GM21529 (cell line): ENCODE results near the gene RITA1.

ENCODE experiments used
- ATAC-seq: cut with Tn5 transposase; IDR thresholded peaks from one replicate; pipeline ENCODE4 v1.9.1; 2021; ENCODE audit not compliant: unreplicated experiment

RITA1 gene

GRCh38 chr12:113173081-113173698 is 12.3 kb upstream of the RITA1 start:
- peak; percentile 60 for ATAC-seq

- peak; percentile 45 for ATAC-seq
Measured at GRCh38 chr12:113174461-113175384, 10.8 kb upstream of the RITA1 start.

DNA sequence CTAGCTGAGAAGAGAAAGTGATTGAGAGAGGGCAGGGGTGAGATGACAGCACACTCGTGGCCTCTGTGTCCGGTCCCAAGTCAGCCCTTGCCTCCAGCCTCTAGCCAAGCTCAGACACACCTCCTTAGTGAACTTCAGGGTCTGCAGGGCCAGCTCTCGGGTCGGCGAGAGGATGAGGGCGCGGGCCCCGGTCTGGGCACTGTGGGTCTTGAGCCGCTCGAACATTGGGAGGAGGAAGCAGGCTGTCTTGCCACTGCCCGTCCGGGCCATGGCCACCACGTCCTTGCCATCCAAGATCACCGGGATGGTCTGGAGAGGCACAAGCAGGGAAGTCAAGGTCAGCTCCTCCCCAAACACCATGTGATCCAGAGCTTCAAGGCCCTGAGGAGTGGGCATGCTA is 6.5 kb upstream of the RITA1 start:
- ATAC-seq, result no peak

DNA sequence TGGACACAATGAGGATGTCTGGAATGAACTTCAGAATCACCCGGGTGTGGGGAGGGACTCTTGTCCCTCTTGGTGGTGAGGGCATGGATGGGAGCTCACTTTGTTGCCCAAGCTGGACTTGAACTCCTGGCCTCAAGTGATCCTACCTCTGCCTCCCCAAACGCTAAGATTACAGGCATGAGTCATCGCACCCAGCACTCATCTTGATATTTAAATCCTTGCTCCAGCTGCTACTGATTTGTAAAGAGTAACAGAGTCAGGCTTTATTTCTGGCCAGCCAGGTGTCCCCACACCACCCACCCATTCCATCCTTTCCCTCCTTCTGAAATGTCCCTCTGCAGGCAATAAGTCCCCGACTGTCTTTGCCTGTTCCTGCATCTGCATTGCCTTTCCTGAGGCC is 5.2 kb upstream of the RITA1 start:
- no peak for ATAC-seq

DNA sequence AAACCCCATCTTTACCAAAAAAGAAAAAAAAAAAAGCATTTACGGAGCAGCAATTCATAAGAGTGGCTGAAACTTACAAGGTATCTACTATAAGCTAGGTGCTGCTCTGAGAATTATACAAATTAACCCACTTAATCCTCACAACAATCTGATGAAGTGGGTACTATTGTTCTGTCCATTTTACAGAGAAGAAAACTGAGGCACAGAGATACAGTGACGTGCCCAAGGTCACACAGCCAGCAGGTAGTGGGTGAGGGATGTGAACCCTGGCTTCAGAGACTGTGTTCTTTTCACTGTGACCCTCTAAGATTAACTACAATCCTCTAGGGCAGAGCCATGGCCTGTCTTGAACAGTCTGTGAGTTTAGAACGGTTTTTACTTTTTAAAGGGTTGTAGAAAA is 3.5 kb upstream of the RITA1 start:
- no peak for ATAC-seq

DNA sequence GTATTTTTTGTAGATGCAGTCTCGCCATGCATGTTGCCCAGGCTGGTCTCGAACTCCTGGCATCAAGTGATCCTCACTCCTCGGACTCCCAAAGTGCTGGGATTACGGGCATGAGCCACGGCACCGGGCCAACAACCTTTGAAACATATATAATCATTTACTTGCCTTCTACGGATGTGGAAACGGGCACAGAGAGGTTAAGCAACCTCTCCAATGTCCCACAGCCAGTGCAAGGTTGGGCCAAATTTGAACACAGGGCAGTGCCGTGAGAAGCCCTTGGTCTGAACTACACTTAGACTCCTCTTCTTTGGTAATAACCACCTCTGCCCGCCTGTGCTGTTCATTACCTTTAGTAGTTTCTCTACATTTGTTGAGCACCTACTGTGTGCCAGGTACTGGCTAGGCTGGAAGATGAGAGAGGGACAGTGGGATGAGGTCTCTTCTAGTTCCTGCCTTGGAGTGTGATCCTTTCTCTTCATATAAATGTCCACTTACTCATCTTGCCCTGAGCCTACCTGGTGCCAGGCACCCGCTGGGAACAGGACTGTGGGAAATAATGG is 2.4 kb upstream of the RITA1 start:
- no peak for ATAC-seq

GRCh38 chr12:113184098-113184899 is 1.2 kb upstream of the RITA1 start:
- ATAC-seq, result peak; percentile 50

DNA sequence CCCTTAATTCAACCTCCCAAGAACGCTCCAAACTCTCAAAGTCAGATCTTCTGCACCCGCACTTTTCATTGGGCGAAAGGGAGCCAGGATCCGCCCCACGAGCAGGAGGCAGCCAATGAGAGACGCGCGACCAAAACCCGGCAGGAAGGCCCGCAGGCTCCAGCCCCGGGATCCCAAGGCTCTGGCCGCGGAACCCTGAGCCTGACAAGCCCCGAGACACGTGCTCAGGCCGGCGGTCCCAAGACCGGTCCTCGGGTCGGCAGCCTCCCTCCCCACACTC is 681 bp upstream of the RITA1 start:
- peak; percentile 81 for ATAC-seq

- ATAC-seq, result no peak
Measured at GRCh38 chr12:113186033-113186365, 478 bp downstream of the RITA1 start.

GRCh38 chr12:113186666-113187325 is 1.3 kb downstream of the RITA1 start:
- ATAC-seq, result no peak

GRCh38 chr12:113189361-113189760 is 3.8 kb downstream of the RITA1 start:
- no peak for ATAC-seq

DNA sequence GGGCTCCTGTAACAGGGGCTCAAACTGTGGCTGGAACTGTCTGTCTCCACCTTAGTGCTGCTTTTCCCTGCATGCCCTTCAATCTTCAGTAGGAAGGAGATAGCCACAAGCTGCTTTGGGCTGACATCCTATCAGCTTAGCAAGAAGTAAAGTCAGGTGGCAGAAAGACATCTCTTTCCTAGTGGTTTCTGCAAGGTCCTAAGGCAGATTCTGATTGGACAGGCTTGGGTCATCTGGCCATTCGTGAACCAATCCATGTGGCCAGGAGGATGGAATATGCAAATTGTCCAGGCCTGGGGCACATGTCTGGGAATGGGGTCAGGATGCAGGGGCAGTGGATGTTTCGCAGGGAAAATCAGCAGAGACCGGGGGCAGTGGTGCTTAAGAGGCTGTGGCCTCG is 5.2 kb downstream of the RITA1 start:
- no peak for ATAC-seq

DNA sequence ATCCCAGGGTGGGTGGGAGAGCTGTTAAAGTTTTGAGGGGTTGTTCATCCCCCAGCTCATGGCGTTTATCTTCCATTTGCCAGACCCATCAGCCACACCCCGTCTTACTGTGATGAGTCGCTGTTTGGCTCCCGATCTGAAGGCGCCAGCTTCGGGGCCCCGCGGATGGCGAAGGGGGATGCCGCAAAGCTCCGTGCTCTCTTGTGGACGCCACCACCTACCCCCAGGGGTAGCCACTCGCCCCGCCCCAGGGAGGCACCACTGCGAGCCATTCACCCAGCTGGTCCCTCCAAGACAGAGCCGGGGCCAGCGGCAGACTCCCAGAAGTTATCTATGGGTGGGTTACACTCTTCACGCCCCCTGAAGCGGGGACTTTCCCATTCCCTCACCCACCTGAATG is 5.7 kb downstream of the RITA1 start:
- no peak for ATAC-seq

DNA sequence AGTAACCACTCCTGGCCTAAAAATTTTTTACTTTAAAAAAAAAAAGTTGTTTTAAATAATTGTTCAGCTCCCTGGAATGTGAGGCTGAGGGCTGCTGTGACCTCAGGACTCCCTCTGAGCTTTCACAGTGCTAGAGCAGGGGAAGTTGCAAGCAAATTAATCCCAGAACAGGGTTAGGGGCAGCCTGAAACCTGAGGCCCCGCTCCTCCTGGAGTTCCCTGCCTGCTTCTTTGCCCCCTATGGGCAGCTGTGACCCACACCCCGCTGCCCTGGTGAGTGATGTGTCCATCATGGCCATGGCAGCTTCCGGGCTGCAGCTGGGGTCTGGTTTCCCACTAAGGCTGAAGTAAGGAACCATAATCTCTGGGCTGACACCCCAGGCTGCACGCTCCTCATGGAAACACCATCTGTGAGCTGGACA is 9.5 kb downstream of the RITA1 start:
- no peak for ATAC-seq

DNA sequence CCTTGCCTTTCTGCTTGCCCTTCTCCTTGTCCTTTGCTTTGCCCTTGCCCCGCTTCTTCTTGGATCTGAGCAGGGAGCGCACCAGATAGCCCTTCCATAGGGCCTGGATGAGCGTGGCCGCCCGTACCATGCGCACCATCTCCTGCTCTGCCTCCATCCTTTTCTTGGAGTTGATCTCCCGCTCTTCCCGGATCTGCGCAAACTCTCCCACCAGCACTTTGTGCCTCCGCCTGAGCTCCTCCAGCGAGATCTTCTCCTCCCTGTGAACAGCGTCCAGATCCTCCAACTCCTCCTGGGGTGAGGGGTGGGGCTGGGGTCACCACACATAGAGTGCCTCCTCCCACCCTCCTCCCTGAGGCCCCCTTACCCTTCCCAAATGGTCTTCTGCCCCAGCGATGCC is 10.1 kb downstream of the RITA1 start:
- no peak for ATAC-seq

DNA sequence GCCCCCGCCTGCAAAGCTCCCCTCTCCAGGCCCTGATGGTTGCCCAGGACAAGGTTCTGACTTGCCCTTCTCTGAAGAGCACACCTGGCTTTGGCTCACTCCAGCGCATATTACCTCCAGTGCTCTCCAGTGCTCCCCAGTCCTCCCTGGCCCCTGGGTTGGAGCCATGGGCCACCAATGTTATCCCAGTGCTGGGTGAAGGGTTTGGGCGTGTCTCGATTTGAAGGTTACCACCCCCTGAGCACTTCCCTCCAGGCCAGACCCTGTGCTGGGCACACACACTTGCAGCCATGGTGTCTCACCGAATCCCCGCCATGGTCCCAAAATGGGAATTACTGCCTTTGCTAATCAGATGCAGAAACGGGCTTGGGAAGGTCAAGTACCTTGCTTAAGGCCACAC is 11.1 kb downstream of the RITA1 start:
- ATAC-seq, result no peak

DNA sequence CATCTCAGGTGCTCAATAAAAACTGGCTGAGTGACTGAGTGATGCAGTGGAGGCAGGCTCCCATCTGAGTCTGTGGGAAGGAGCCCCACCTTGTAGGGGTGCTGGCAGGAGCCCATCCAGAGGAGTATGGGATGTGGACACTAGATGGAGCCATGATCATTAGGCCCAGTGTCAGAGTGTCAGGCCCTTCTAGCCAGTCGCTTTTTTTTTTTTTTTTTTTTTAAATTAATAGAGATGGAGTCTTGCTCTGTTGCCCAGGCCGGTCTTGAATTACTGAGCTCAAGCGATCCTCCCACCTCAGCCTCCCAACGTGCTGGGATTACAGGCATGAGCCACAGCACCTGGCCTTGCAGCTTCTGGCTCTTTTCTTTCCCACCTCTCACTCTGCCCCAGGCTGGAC is 11.5 kb downstream of the RITA1 start:
- peak; percentile 82 for ATAC-seq

- ATAC-seq, result no peak
Measured at GRCh38 chr12:113197518-113198077, 12.1 kb downstream of the RITA1 start.

- ATAC-seq, result no peak
Measured at GRCh38 chr12:113198296-113198695, 12.8 kb downstream of the RITA1 start.

DNA sequence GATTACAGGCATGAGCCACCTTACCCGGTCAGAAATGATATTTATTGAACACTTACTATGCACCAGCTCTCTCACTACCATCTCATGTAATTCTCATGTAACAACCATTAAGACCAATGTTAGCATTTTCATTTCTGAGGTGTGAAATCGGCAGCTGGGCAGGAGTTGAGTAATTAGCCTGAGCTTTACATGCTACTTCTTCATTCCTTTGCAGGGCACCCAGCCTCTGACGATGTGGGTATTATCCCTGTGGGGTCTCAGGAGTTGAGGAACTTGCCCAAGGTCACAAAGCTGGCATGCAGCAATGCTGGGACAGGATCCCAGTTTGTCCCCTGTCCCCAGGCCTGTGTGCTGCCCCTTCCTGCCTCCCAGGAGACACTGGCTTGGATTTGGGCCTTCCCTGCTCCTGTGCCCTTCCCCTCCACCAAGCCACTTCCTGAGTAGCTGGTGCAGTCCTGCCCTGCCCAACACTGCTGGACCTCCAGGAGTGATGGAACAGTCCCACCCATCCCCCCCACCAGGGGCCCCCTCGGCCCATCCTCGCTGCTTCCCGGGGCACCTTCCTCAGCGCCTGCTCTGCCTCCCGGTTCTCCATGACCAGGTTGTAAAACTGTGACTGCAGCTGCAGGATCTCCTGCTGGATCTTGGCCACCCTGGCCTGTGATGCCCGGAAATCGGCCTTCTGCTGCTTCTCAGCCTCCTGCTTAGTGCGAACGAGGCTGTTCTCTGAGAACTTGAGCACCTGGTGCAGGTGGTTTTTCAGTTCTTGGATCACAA is 14.7 kb downstream of the RITA1 start:
- ATAC-seq, result no peak
